ENCODE measurements around the gene HYDIN.

DNA sequence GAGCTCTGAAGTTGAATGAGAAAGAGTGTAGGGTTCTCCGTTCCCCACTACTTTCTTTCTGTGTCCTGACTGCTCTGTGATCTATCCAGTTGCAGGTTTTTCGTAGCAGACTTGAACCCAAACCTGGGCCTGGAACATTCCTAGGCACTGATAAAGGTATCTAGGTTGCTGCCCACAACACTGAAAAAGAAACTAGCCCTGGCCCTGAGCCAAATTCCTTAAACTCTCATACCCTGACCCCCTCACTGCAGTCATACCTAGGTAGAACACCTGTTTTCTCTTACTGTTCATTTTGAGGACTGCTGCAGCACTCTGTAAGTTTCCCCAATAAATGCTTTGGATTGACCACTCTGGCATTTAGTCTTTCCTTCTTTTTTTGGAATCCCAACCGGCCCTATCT, 5.4 kb downstream of the HYDIN start:
- TF ChIP-seq POLR2AphosphoS5 (IDR thresholded peaks at IDR 0.05; ENCODE audit: low read depth, low read length) (no peak), POLR2A (IDR thresholded peaks at IDR 0.05; ENCODE audit: low read depth, low read length) (no peak), TAF1 (IDR thresholded peaks at IDR 0.05; ENCODE audit: low read depth, low read length) (no peak), SPI1 (IDR thresholded peaks at IDR 0.05; ENCODE audit: low read depth, low read length) (no peak), POU2F2 (IDR thresholded peaks at IDR 0.05; ENCODE audit: low read depth, low read length) (no peak)

All from GM12891 (cell line).